DND-41 (cell line): ENCODE data around the gene KRT78.

Experiments used
- EZH2 ChIP-seq: IDR thresholded peaks from 3 replicates; pipeline ENCODE4 v1.6.1; 2012; ENCODE audit warnings: borderline replicate concordance, low read depth, mild to moderate bottlenecking, moderate library complexity, low read length, inconsistent platforms; ENCODE audit not compliant: severe bottlenecking
- TF ChIP-seq, protein P1 (sequence below): IDR thresholded peaks from 2 replicates; pipeline ENCODE4 v1.5.1; 2012; ENCODE audit warnings: borderline replicate concordance, low read length, moderate library complexity, mild to moderate bottlenecking; ENCODE audit not compliant: poor library complexity, severe bottlenecking; ENCODE audit errors: extremely low read depth

DNA sequence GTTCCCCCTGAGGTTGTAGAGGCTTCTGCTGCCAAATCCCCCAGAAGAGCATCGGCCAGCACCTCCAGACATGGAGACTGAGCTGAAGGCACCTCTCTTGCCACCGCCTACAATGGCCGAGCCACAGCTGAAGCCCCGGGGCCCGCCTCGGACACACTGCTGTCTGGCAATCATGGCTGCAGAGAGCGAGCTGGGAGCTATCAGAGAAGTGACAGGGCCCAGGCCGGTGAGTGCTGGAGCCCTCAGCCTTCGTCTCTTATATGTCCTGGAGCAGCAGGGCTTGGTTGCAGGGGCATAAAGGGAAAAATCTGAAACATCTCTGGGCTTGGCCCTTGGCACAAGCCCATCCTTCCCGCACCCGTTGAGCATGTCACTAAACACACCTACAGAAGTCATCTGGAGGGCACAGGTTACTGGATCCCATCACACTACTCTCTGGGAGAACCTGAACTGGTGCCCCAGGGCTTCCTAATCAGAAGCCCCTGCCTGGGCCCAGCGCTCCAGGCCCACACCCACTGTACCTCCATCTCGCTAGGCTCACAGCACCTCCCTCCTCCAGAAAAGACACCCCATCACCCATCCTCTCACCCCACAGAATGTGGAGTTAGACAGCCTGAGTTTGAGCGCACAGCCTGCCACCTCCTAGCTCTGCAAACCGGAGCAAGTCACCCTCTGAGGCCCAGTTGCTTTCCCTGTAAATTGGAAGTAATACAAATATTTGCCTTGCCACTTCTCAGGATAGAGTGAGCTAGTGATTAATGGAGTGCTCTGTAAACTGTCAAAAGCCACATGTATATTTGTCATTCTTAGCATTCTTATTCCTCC is 34.7 kb downstream of the KRT78 start, which contains the start of gene KRT4:
- TF ChIP-seq, protein P1, sequence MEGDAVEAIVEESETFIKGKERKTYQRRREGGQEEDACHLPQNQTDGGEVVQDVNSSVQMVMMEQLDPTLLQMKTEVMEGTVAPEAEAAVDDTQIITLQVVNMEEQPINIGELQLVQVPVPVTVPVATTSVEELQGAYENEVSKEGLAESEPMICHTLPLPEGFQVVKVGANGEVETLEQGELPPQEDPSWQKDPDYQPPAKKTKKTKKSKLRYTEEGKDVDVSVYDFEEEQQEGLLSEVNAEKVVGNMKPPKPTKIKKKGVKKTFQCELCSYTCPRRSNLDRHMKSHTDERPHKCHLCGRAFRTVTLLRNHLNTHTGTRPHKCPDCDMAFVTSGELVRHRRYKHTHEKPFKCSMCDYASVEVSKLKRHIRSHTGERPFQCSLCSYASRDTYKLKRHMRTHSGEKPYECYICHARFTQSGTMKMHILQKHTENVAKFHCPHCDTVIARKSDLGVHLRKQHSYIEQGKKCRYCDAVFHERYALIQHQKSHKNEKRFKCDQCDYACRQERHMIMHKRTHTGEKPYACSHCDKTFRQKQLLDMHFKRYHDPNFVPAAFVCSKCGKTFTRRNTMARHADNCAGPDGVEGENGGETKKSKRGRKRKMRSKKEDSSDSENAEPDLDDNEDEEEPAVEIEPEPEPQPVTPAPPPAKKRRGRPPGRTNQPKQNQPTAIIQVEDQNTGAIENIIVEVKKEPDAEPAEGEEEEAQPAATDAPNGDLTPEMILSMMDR, result no peak
- TF ChIP-seq EZH2, result no peak
